DOHH2 (cell line): Measurements from ENCODE around the gene TUT4.

Experiments used
- H3F3A ChIP-seq: fragments of 200-600 bp; sonication (generic), shearing (Covaris generic); 2 replicates; pipeline ENCODE4 v1.6.0; 2016; ENCODE audit warnings: antibody characterized with exemption, mild to moderate bottlenecking; ENCODE audit not compliant: control insufficient read depth, insufficient read depth
- H3K27ac ChIP-seq: fragments of 200-600 bp; sonication (generic); 2 replicates; pipeline ENCODE4 v1.5.1; 2014; ENCODE audit warnings: low read depth, mild to moderate bottlenecking, low read length, moderate library complexity
- H3K27me3 ChIP-seq: fragments of 200-600 bp; sonication (generic); 2 replicates; pipeline ENCODE4 v1.6.1; 2014; ENCODE audit warnings: mild to moderate bottlenecking, low read length, mixed read lengths; ENCODE audit not compliant: control insufficient read depth
- H3K36me3 ChIP-seq: fragments of 200-600 bp; sonication (generic); 2 replicates; pipeline ENCODE4 v1.6.1; 2014; ENCODE audit warnings: mild to moderate bottlenecking, low read length, moderate library complexity, mixed read lengths; ENCODE audit not compliant: control insufficient read depth
- H3K4me1 ChIP-seq: fragments of 200-600 bp; sonication (generic); 2 replicates; pipeline ENCODE4 v1.6.1; 2014; ENCODE audit warnings: mild to moderate bottlenecking, low read length, mixed read lengths; ENCODE audit not compliant: control insufficient read depth
- H3K4me2 ChIP-seq: fragments of 200-600 bp; sonication (generic); 2 replicates; pipeline ENCODE4 v1.6.0; 2014; ENCODE audit warnings: mild to moderate bottlenecking, low read length, moderate library complexity
- H3K4me3 ChIP-seq: fragments of 200-600 bp; sonication (generic); 2 replicates; pipeline ENCODE4 v1.5.1; 2014; ENCODE audit warnings: mild to moderate bottlenecking, low read length, mixed read lengths
- H3K79me2 ChIP-seq: fragments of 200-600 bp; sonication (generic); 2 replicates; pipeline ENCODE4 v1.6.1; 2014; ENCODE audit warnings: mild to moderate bottlenecking, low read length, mixed read lengths; ENCODE audit not compliant: control insufficient read depth
- H3K9me2 ChIP-seq: fragments of 200-600 bp; sonication (generic); replicated peaks from 2 replicates; pipeline ENCODE4 v1.6.1; 2014; ENCODE audit warnings: mild to moderate bottlenecking, low read length, mixed read lengths; ENCODE audit not compliant: control insufficient read depth
- H3K9me3 ChIP-seq: fragments of 200-600 bp; sonication (generic); 2 replicates; pipeline ENCODE4 v1.6.1; 2014; ENCODE audit warnings: antibody characterized with exemption, low read length, mixed read lengths; ENCODE audit not compliant: control insufficient read depth, insufficient read depth
- H4K20me1 ChIP-seq: fragments of 200-600 bp; sonication (generic); 2 replicates; pipeline ENCODE4 v1.6.0; 2014; ENCODE audit warnings: low read depth, mild to moderate bottlenecking, antibody characterized with exemption, low read length, moderate library complexity; ENCODE audit not compliant: control insufficient read depth, insufficient read depth
- EZH2phosphoT487 ChIP-seq: fragments of 200-600 bp; sonication (generic); IDR thresholded peaks from 2 replicates; pipeline ENCODE4 v1.6.1; 2017; ENCODE audit warnings: borderline replicate concordance, mild to moderate bottlenecking, antibody characterized with exemption, low read length, moderate library complexity, mixed read lengths
- TF ChIP-seq, protein P1 (sequence below): fragments of 200-600 bp; sonication (generic); IDR thresholded peaks from one replicate; pipeline ENCODE4 v1.5.1; 2014; ENCODE audit warnings: antibody characterized with exemption, mild to moderate bottlenecking, low read depth, low read length; ENCODE audit not compliant: poor library complexity, severe bottlenecking

Gene TUT4

DNA sequence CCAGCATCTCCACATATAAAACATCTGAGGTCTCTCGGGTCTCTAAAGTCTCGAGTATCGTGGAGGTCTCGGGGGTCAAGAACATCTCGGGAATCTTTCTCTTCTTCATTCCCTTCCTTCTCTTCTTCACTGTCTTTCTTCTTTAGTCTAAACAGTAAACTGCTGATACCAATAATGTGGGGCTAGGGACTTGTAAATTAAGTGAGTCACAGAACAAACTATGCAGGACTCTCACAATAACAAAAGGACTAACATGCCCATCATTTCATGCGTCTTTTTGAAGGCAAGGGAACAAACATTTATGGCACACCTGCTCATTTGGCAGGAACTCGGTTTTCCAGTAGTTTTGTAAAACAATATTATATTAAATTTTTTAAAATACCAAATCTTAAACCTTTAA, 116.1 kb downstream of the TUT4 start:
- no peaks in the 10 kb centered on the region for H3K4me1 ChIP-seq
- H3K79me2 ChIP-seq = no peaks in the 10 kb centered on the region
- H3K9me3 ChIP-seq = no peaks in the 10 kb centered on the region
- H3K4me2 ChIP-seq = no peak overlapping the region
- no peak overlapping the region for H3K4me3 ChIP-seq
- H3K27me3 ChIP-seq = no peaks in the 10 kb centered on the region
- no peak for TF ChIP-seq EZH2phosphoT487
- TF ChIP-seq, protein P1, sequence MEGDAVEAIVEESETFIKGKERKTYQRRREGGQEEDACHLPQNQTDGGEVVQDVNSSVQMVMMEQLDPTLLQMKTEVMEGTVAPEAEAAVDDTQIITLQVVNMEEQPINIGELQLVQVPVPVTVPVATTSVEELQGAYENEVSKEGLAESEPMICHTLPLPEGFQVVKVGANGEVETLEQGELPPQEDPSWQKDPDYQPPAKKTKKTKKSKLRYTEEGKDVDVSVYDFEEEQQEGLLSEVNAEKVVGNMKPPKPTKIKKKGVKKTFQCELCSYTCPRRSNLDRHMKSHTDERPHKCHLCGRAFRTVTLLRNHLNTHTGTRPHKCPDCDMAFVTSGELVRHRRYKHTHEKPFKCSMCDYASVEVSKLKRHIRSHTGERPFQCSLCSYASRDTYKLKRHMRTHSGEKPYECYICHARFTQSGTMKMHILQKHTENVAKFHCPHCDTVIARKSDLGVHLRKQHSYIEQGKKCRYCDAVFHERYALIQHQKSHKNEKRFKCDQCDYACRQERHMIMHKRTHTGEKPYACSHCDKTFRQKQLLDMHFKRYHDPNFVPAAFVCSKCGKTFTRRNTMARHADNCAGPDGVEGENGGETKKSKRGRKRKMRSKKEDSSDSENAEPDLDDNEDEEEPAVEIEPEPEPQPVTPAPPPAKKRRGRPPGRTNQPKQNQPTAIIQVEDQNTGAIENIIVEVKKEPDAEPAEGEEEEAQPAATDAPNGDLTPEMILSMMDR = no peak
- no peaks in the 10 kb centered on the region for H4K20me1 ChIP-seq
- H3K36me3 ChIP-seq = peaks cover 52% of the 10 kb centered on the region
- no peaks in the 10 kb centered on the region for H3F3A ChIP-seq
- no peaks in the 10 kb centered on the region for H3K9me2 ChIP-seq
- H3K27ac ChIP-seq = no peak overlapping the region

DNA sequence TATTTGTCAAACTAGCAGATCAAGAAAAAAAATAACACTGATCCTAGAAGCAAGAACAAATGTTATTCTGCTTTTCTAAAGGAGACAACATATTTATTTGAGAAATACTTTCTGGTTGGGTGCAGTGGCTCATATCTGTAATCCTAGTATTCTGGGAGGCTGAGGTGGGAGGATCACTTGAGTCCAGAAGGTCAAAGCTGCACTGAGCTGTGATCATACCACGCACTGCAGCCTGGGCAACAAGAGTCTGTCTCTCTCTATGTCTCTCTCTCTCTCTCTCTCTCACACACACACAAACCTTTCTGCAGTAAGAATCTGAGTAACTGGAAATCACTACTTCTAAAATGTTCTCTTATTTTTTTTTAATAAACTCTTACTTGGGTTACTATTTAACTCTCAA, 117.2 kb downstream of the TUT4 start:
- H3K9me2 ChIP-seq = no peaks in the 10 kb centered on the region
- no peaks in the 10 kb centered on the region for H3K9me3 ChIP-seq
- H3K79me2 ChIP-seq = no peaks in the 10 kb centered on the region
- peaks cover 57% of the 10 kb centered on the region for H3K36me3 ChIP-seq
- no peak overlapping the region for H3K27ac ChIP-seq
- no peaks in the 10 kb centered on the region for H4K20me1 ChIP-seq
- no peak overlapping the region for H3K4me3 ChIP-seq
- no peak overlapping the region for H3K4me2 ChIP-seq
- H3F3A ChIP-seq = no peaks in the 10 kb centered on the region
- no peaks in the 10 kb centered on the region for H3K4me1 ChIP-seq
- TF ChIP-seq, protein P1 = no peak
- TF ChIP-seq EZH2phosphoT487 = no peak
- no peaks in the 10 kb centered on the region for H3K27me3 ChIP-seq

DNA sequence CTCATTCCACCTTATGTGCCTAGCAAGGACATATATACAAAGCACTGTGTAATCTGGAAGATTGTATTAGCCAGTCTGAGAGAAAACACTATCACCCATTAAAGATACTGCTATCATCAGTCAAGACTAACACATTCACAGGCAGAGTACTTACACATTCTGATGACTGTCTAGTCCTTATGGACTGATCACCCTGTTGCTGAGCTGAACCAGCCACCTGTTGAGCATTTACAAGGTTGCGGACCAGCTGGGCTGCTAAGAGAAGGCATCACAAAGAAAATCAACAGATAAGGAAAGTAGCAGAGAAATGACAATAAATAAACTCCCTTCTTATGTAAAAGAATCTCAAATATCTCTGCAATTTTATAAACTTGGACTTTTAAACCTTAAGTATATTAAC, 117.7 kb downstream of the TUT4 start:
- Histone ChIP-seq H3K9me2 (no peaks in the 10 kb centered on the region), H3K4me1 (no peaks in the 10 kb centered on the region), H3K27me3 (no peaks in the 10 kb centered on the region), H3K9me3 (no peaks in the 10 kb centered on the region), H3K27ac (no peak overlapping the region), H3F3A (no peaks in the 10 kb centered on the region), H4K20me1 (no peaks in the 10 kb centered on the region), H3K79me2 (no peaks in the 10 kb centered on the region), H3K4me2 (no peak overlapping the region), H3K4me3 (no peak overlapping the region), H3K36me3 (peaks cover 58% of the 10 kb centered on the region)
- TF ChIP-seq, protein P1 = no peak
- TF ChIP-seq EZH2phosphoT487 = no peak

DNA sequence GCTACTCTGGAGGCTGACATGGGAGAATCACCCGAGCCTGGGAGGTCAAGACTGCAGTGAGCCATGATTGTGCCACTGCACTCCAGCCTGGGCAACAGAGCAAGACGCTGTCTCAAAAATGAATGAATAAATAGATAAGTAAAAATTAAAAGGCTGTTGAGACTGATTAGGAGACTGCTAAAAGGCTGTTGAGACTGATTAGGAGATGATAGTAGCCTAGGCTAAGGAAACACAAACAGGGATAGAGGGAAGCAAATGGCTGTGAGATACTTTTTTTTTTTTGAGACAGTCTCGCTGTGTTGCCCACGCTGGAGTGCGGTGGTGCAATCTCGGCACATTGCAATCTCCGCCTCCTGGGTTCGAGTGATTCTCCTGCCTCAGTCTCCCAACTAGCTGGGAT, 120.1 kb downstream of the TUT4 start:
- no peaks in the 10 kb centered on the region for H3K79me2 ChIP-seq
- H3K4me1 ChIP-seq = no peaks in the 10 kb centered on the region
- H3K9me2 ChIP-seq = no peaks in the 10 kb centered on the region
- no peak overlapping the region for H3K4me3 ChIP-seq
- H3F3A ChIP-seq = no peaks in the 10 kb centered on the region
- H3K27me3 ChIP-seq = no peaks in the 10 kb centered on the region
- H3K9me3 ChIP-seq = no peaks in the 10 kb centered on the region
- H3K4me2 ChIP-seq = no peak overlapping the region
- no peaks in the 10 kb centered on the region for H4K20me1 ChIP-seq
- TF ChIP-seq EZH2phosphoT487 = no peak
- TF ChIP-seq, protein P1 = no peak
- no peak overlapping the region for H3K27ac ChIP-seq
- peaks cover 40% of the 10 kb centered on the region for H3K36me3 ChIP-seq
